Suprapubic skin (tissue), 4 donors: Measurements from ENCODE around the gene PPP1R12B. TPM values are rescaled to one million over a fixed set of nuclear protein-coding genes. Genes with fewer than 3 reads are reported as not detected.
"Not testable (repeated sequence)": the region's sequence is repeated elsewhere in the genome, so short reads cannot be mapped to it uniquely, and the experiment has no call there.

Experiments used
- DNase-seq, 2 donors: peaks; one replicate each; pipeline ENCODE4 v3.0.0-alpha.2; 2019; ENCODE audit warnings: low spot score in 2 of 2
- H3K27ac ChIP-seq: fragments of 200-600 bp; sonication (generic); one replicate; pipeline ENCODE4 v1.5.1; 2019
- H3K27me3 ChIP-seq: fragments of 200-600 bp; sonication (generic); one replicate; pipeline ENCODE4 v1.5.1; 2019
- H3K36me3 ChIP-seq: fragments of 200-600 bp; sonication (generic); one replicate; pipeline ENCODE4 v1.5.1; 2019
- H3K4me1 ChIP-seq: fragments of 200-600 bp; sonication (generic); one replicate; pipeline ENCODE4 v1.5.1; 2019
- H3K4me3 ChIP-seq: fragments of 200-600 bp; sonication (generic); one replicate; pipeline ENCODE4 v1.5.1; 2019; ENCODE audit warnings: mild to moderate bottlenecking
- H3K9me3 ChIP-seq: fragments of 200-600 bp; sonication (generic); one replicate; pipeline ENCODE4 v1.5.1; 2019
- CTCF ChIP-seq, 2 donors: fragments of 200-600 bp in 1 of 2; fragments of 450-650 bp in 1 of 2; sonication (generic) in 1 of 2; IDR thresholded peaks; one replicate each; pipeline ENCODE4 v1.5.1; 2016 to 2019; ENCODE audit warnings: antibody characterized with exemption in 2 of 2, mild to moderate bottlenecking in 1 of 2, moderate library complexity in 1 of 2
- EP300 ChIP-seq: sonication (generic); formaldehyde crosslinking; IDR thresholded peaks from one replicate; pipeline ENCODE4 v1.6.1; 2017; ENCODE audit warnings: antibody characterized with exemption
- POLR2A ChIP-seq, 2 donors: fragments of 450-650 bp; IDR thresholded peaks; one replicate each; pipeline ENCODE4 v1.6.1; 2017; ENCODE audit warnings: antibody characterized with exemption in 2 of 2, mild to moderate bottlenecking in 2 of 2, moderate library complexity in 2 of 2
- POLR2AphosphoS5 ChIP-seq, 3 donors: sonication (generic); formaldehyde crosslinking; IDR thresholded peaks; one replicate each; pipeline ENCODE4 v1.6.1; 2017; ENCODE audit warnings: antibody characterized with exemption in 3 of 3
- WGBS: methylation state at CpG from one replicate; pipeline ENCODE4 v1.1.5; 2018; 5-methylcytosine and 5-hydroxymethylcytosine counted together
- total RNA-seq, 4 donors: library from RNA; depleted of rRNA; stranded (reverse); fragments of >200 nt; gene quantifications; one replicate each; pipeline ENCODE4 v1.1.0, GENCODE V29; 2016

The PPP1R12B gene
- total RNA-seq, 4 donors from 2014 or later = 28.4 to 90.7 (median 30.8) TPM

DNA sequence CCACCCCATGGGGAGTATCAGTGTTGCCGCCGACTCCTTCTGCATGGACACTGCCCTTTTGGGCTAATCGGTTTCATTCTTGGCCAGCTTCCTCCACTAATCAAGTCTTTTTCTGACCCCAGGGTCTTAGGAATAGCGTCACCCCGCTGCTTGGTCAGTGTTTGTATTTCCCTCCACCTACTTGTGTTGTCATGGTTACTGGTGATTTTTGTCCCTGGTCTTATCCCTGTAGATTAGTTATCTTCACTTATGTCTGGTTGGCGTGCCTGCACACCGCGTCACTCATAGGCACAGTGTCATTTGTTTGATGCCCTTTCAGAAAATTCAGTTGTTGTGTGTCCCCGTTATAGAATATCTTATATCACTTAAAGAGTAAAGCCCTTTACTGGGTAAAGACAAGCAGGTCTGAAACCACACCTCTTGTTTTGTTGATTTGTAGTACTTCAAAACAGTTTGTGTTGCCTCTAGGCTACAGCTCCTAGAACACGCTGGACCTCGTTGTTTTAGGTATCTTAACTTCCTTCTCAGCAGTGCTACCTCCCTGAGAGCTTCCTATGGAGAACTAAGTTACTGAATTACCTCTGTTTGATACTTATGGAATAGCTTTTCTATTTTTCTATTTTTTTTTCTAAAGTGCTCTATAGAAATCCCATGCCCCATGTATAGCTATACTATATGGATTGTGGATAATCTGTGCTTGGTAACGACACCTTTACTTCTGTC lies 868 bp downstream of the PPP1R12B start:
- Histone ChIP-seq H3K9me3 (no peaks in the 10 kb centered on the region), H3K27ac (no peak overlapping the region), H3K27me3 (no peaks in the 10 kb centered on the region), H3K4me1 (peaks cover 12% of the 10 kb centered on the region), H3K36me3 (no peaks in the 10 kb centered on the region), H3K4me3 (peak overlapping the region; percentile 99)
- no peak for DNase-seq
- 6% methylated on average over 12 of the region's 12 CpGs for WGBS
- TF ChIP-seq POLR2A (IDR thresholded peaks at IDR 0.05) (no peak), POLR2AphosphoS5 (IDR thresholded peaks at IDR 0.05) (no peak), EP300 (no peak), CTCF (IDR thresholded peaks at IDR 0.05) (no peak)

- 87% methylated on average over 2 of the region's 2 CpGs for WGBS
- DNase-seq = no peak
- Histone ChIP-seq H3K27me3 (no peaks in the 10 kb centered on the region), H3K36me3 (no peaks in the 10 kb centered on the region), H3K4me1 (peaks cover 12% of the 10 kb centered on the region), H3K4me3 (no peak overlapping the region), H3K27ac (no peak overlapping the region), H3K9me3 (no peaks in the 10 kb centered on the region)
- TF ChIP-seq POLR2AphosphoS5 (IDR thresholded peaks at IDR 0.05) = no peak
- TF ChIP-seq CTCF (IDR thresholded peaks at IDR 0.05) = no peak
- no peak for TF ChIP-seq EP300
- no peak for TF ChIP-seq POLR2A (IDR thresholded peaks at IDR 0.05)
These were observed 3.2 kb downstream of the PPP1R12B start for GRCh38 chr1:202351725-202352124.

DNA sequence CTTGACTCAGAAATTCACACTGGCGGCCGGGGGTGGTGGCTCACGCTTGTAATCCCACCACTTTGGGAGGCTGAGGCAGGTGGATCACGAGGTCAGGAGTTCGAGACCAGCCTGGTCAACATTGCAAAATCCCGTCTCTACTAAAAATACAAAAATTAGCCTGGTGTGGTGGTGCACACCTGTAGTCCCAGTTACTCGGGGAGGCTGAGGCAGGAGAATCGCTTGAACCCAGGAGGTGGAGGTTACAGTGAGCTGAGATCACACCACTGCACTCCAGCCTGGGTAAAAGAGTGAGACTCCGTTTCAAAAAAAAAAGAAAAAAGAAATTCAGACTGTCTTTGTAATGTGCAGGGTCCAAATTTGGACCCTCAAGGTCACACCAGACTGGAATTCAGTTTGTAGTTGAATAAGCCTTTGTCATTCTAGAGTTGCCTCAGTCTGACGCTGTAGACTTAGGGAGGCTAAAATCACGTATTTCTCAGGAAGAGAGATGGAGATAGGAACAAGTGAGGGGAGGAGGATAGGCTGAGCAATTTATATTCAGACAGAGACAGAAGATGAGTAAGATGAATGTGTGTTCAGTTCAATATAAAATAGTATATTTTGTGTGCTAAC lies 4.2 kb downstream of the PPP1R12B start:
- not testable (repeated sequence) for H3K9me3 ChIP-seq, H3K27ac ChIP-seq, H3K36me3 ChIP-seq, H3K27me3 ChIP-seq, H3K4me3 ChIP-seq, DNase-seq
- peaks cover 12% of the 10 kb centered on the region for H3K4me1 ChIP-seq
- WGBS = 95% methylated on average over 11 of the region's 11 CpGs

DNA sequence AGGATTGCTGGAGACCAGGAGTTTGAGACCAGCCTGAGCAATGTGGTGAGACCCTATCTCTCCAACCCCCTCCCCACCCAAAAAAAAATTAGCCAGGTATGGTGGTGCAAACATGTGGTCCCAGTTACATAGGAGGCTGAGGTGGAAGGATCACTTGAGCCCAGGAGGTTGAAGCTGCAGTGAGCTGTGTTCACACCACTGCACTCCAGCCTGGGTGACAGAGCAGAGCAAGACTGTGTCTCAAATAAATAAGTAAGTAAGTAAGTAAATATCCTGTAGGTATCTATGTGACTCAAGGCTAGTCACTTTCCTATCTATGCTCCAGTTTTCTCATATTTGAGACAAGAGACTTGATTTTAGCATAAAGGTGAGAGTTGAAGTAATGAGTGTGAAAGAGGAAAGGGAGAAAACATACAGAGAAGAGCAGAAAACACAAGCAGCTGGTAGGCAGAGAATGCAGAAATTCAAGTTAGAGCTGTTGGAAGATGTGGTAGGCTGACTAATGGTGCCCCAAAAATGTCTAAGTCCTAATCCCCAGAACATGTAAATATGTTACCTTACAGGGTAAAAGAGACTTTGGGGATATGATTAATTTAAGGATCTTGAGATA lies 7.5 kb downstream of the PPP1R12B start:
- no peaks in the 10 kb centered on the region for H3K27me3 ChIP-seq
- no peaks in the 10 kb centered on the region for H3K36me3 ChIP-seq
- TF ChIP-seq EP300 (no peak), POLR2A (IDR thresholded peaks at IDR 0.05) (no peak), CTCF (IDR thresholded peaks at IDR 0.05) (no peak), POLR2AphosphoS5 (IDR thresholded peaks at IDR 0.05) (no peak)
- H3K9me3 ChIP-seq = no peaks in the 10 kb centered on the region
- no peak overlapping the region for H3K4me3 ChIP-seq
- no peaks in the 10 kb centered on the region for H3K4me1 ChIP-seq
- H3K27ac ChIP-seq = no peak overlapping the region
- no peak for DNase-seq

- Histone ChIP-seq H3K4me1 (no peaks in the 10 kb centered on the region), H3K27me3 (no peaks in the 10 kb centered on the region), H3K27ac (no peak overlapping the region), H3K9me3 (no peaks in the 10 kb centered on the region), H3K36me3 (no peaks in the 10 kb centered on the region), H3K4me3 (no peak overlapping the region)
- no peak for DNase-seq
- TF ChIP-seq POLR2AphosphoS5 (IDR thresholded peaks at IDR 0.05) (no peak), POLR2A (IDR thresholded peaks at IDR 0.05) (no peak), EP300 (no peak), CTCF (IDR thresholded peaks at IDR 0.05) (no peak)
These were observed 9.0 kb downstream of the PPP1R12B start for GRCh38 chr1:202357506-202357905.
